ENCODE results near the gene METTL15.

- TF ChIP-seq POLR2AphosphoS5 (IDR thresholded peaks at IDR 0.05) (no peak), CTCF (IDR thresholded peaks at IDR 0.05) (no peak), POLR2A (IDR thresholded peaks at IDR 0.05) (no peak)
These were observed 151.1 kb downstream of the METTL15 start for GRCh38 chr11:28259177-28259843.

Measured in prostate gland (tissue), 2 donors.